ENCODE measurements around the gene OR4N2.
"Not testable (repeated sequence)": the region's sequence is repeated elsewhere in the genome, so short reads cannot be mapped to it uniquely, and the experiment has no call there.

Gene OR4N2

DNA sequence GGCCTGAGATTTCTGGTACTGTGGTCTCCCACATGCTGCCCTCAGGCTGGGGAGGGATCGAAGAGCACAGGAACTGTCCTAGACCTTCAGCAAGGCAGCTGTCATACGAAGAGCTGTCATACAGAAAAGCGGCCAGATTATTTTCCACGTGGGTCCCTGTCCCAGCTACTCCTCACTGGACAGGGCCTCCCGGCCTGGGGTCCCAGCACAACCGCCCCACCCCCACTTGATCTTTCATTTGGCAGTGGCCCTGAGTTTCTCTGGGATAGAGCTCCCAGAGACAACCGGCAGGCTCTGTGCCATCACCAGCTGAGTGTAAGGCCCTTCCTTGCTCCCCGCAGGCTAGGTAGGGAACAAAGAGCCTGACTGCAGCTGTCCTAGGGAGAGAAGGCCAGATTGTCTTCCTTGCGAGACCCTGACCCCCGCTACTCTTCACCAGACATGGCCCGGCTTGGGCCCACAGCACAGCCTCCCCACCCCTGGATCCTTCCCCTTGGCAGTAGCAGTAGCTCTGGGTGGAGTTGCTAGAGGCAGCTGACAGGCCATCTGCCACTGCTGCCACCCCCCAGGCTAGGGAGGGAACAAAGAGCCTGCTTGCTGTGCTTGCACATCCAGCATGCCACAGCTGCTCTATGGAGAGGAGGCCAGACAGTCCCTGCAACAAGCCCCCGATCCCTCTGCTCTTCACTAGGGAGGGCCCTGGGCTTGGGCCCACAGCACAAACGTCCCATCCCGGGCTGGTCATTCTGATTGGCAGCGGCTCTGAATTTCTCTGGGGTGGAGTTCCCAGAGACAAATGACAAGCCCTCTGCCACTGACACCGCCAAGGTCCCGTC lies 3.1 kb upstream of the OR4N2 start:
- no peak overlapping the region for H3K27ac ChIP-seq (ENCODE audit: low read length)
- no peaks in the 10 kb centered on the region for H3K4me1 ChIP-seq (ENCODE audit: control insufficient read depth, low read depth, low read length)
- H3K9me3 ChIP-seq (ENCODE audit: control insufficient read depth, low read depth, low read length): peaks cover 48% of the 10 kb centered on the region
- no peak overlapping the region for H3K9ac ChIP-seq (ENCODE audit: low read length)
- no peaks in the 10 kb centered on the region for H3K36me3 ChIP-seq (ENCODE audit: control insufficient read depth, low read depth, low read length)
- H3K27me3 ChIP-seq (ENCODE audit: control insufficient read depth, insufficient read depth, low read length): no peaks in the 10 kb centered on the region
- no peak overlapping the region for H3K4me3 ChIP-seq (ENCODE audit: low read length)

DNA sequence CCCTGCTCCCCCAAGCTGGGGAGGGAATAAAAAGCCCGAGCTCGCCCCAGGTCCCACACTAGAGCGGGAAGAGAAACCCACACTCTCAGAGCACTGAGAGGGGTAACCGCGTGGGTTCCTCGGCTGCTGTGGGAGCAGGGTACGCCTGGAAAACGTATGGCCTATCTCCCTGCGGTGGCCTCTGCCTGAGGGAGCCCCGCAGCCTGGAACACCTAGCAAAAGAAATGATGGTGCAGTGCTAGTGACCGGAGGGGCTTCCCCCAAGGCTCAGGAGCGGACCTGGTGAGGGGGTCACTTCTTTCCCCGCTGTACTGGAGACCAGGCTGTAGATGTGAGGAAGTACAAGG lies 2.5 kb upstream of the OR4N2 start:
- H3K36me3 ChIP-seq (ENCODE audit: control insufficient read depth, low read depth, low read length): no peaks in the 10 kb centered on the region
- H3K9me3 ChIP-seq (ENCODE audit: control insufficient read depth, low read depth, low read length): peaks cover 49% of the 10 kb centered on the region

DNA sequence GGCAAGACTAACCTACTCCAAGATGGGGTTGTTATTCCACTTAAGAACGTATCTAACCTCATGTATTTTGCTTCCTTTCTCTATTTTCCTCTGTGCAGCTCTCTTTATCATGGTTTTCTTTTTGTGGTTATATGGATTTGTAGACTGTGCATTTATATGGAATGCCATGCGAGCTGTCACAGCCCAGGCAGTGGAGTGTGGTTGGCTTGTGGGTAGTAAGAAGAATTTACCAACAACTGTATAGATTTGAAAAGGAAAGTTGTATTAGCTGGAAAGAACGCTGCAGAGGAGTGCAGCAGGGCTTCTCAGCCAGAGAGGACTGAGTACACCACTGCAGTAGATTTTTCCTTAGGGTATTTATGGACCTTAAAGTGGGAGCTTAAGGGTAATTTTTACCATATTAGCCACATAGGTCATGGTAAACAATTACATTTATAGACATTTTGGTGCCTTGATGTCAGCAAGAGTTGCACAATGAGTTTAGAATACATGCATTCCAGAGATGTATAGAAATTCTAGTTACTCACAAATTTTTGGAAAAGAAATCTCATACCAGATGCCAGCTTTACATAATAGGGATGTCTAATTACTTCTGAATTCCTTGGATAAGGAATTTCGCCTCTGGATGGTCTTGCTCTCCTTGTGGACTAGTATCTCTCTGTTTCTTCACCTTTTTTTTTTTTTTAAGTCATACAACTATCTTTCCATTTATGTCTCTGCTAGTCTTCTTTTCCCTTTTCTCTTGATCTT lies 9.8 kb downstream of the OR4N2 start:
- not testable (repeated sequence) for H3K4me3 ChIP-seq (ENCODE audit: low read length); H3K27ac ChIP-seq (ENCODE audit: low read length); H3K27me3 ChIP-seq (ENCODE audit: control insufficient read depth, insufficient read depth, low read length); H3K9ac ChIP-seq (ENCODE audit: low read length); H3K4me1 ChIP-seq (ENCODE audit: control insufficient read depth, low read depth, low read length); H3K36me3 ChIP-seq (ENCODE audit: control insufficient read depth, low read depth, low read length)
- H3K9me3 ChIP-seq (ENCODE audit: control insufficient read depth, low read depth, low read length): peaks cover 31% of the 10 kb centered on the region

More for the DNA sequence above, 2.5 kb upstream of the OR4N2 start:
- Histone ChIP-seq H3K4me1 (ENCODE audit: control insufficient read depth, low read depth, low read length) (no peaks in the 10 kb centered on the region), H3K4me3 (ENCODE audit: low read length) (no peak overlapping the region), H3K27ac (ENCODE audit: low read length) (no peak overlapping the region), H3K27me3 (ENCODE audit: control insufficient read depth, insufficient read depth, low read length) (no peaks in the 10 kb centered on the region), H3K9ac (ENCODE audit: low read length) (no peak overlapping the region)

- H3K9me3 ChIP-seq (ENCODE audit: control insufficient read depth, low read depth, low read length): peaks cover 39% of the 10 kb centered on the region
- not testable (repeated sequence) for H3K9ac ChIP-seq (ENCODE audit: low read length); H3K4me1 ChIP-seq (ENCODE audit: control insufficient read depth, low read depth, low read length); H3K27me3 ChIP-seq (ENCODE audit: control insufficient read depth, insufficient read depth, low read length); H3K27ac ChIP-seq (ENCODE audit: low read length); H3K36me3 ChIP-seq (ENCODE audit: control insufficient read depth, low read depth, low read length); H3K4me3 ChIP-seq (ENCODE audit: low read length)
These were observed 16.3 kb downstream of the OR4N2 start for GRCh38 chr14:19819879-19820278.

DNA sequence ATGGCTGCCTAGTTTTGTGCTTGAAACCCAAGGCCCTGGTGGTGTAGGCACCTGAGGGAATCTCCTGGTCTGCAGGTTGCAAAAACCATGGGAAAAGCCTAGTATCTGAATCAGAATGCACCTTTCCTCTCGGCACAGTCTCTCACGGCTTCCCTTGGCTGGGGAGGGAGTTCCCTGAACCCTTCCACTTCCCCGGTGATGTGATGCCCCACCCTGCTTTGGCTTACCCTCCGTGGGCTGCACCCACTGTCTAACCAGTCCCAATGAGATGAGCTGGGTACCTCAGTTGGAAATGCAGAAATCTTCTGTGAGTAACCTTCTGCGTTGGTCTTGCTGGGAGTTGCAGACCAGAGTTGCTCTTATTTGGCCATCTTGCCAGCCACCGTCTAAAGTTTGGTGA lies 17.4 kb downstream of the OR4N2 start:
- H3K9me3 ChIP-seq (ENCODE audit: control insufficient read depth, low read depth, low read length): peaks cover 42% of the 10 kb centered on the region
- not testable (repeated sequence) for H3K9ac ChIP-seq (ENCODE audit: low read length); H3K27me3 ChIP-seq (ENCODE audit: control insufficient read depth, insufficient read depth, low read length); H3K4me1 ChIP-seq (ENCODE audit: control insufficient read depth, low read depth, low read length); H3K27ac ChIP-seq (ENCODE audit: low read length); H3K36me3 ChIP-seq (ENCODE audit: control insufficient read depth, low read depth, low read length); H3K4me3 ChIP-seq (ENCODE audit: low read length)

DNA sequence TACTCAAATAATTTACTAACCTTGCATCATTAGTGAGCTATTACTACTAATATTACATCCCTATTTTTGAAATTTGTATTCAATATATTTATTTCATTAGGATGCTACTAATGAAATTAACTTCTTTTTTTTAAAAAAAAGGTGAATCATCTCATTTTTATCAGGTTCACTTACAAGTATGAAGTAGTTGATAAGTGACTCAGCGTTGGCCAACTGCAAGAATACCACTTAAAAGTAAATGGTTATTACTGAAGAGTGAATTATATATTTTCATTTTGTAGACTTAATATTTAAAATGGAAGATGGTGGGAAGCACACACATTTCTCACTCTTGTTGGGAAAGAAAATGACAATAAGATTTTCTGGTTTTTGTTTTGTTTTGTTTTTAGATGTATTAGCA lies 19.6 kb downstream of the OR4N2 start:
- H3K9ac ChIP-seq (ENCODE audit: low read length): no peak overlapping the region
- H3K27me3 ChIP-seq (ENCODE audit: control insufficient read depth, insufficient read depth, low read length): no peaks in the 10 kb centered on the region
- H3K4me3 ChIP-seq (ENCODE audit: low read length): no peak overlapping the region
- no peak overlapping the region for H3K27ac ChIP-seq (ENCODE audit: low read length)
- peaks cover 56% of the 10 kb centered on the region for H3K9me3 ChIP-seq (ENCODE audit: control insufficient read depth, low read depth, low read length)
- no peaks in the 10 kb centered on the region for H3K36me3 ChIP-seq (ENCODE audit: control insufficient read depth, low read depth, low read length)
- no peaks in the 10 kb centered on the region for H3K4me1 ChIP-seq (ENCODE audit: control insufficient read depth, low read depth, low read length)

DNA sequence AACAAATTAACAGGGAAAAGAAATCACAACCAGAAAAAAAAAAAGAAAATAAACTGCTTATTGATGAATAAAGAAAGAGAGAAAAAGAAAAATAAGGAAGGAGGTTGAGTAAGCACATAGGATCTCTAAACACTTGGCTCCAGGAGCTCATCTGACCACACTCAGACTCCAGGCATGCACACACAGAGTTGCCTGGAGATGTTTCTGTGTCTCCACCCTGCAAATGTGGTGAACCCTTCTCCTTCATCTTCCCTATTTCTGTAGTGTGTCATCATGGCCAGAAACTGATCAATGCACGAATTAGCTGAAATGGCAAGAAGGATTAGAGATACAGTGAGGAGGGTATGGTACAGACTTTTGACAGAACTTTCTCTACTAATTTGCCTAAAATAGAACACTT lies 20.2 kb downstream of the OR4N2 start:
- no peaks in the 10 kb centered on the region for H3K36me3 ChIP-seq (ENCODE audit: control insufficient read depth, low read depth, low read length)
- peaks cover 61% of the 10 kb centered on the region for H3K9me3 ChIP-seq (ENCODE audit: control insufficient read depth, low read depth, low read length)

DNA sequence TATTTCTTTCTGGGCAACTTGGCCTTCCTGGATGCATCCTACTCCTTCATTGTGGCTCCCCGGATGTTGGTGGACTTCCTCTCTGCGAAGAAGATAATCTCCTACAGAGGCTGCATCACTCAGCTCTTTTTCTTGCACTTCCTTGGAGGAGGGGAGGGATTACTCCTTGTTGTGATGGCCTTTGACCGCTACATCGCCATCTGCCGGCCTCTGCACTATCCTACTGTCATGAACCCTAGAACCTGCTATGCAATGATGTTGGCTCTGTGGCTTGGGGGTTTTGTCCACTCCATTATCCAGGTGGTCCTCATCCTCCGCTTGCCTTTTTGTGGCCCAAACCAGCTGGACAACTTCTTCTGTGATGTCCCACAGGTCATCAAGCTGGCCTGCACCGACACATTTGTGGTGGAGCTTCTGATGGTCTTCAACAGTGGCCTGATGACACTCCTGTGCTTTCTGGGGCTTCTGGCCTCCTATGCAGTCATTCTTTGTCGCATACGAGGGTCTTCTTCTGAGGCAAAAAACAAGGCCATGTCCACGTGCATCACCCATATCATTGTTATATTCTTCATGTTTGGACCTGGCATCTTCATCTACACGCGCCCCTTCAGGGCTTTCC lies 24.2 kb downstream of the OR4N2 start:
- not testable (repeated sequence) for H3K9ac ChIP-seq (ENCODE audit: low read length); H3K4me1 ChIP-seq (ENCODE audit: control insufficient read depth, low read depth, low read length)
- peaks cover 61% of the 10 kb centered on the region for H3K9me3 ChIP-seq (ENCODE audit: control insufficient read depth, low read depth, low read length)

More for the DNA sequence above, 20.2 kb downstream of the OR4N2 start:
- Histone ChIP-seq H3K9ac (ENCODE audit: low read length) (no peak overlapping the region), H3K4me3 (ENCODE audit: low read length) (no peak overlapping the region), H3K27ac (ENCODE audit: low read length) (no peak overlapping the region), H3K27me3 (ENCODE audit: control insufficient read depth, insufficient read depth, low read length) (no peaks in the 10 kb centered on the region), H3K4me1 (ENCODE audit: control insufficient read depth, low read depth, low read length) (no peaks in the 10 kb centered on the region)

GRCh38 chr14:19828314-19828713 lies 24.7 kb downstream of the OR4N2 start:
- no peaks in the 10 kb centered on the region for H3K36me3 ChIP-seq (ENCODE audit: control insufficient read depth, low read depth, low read length)
- no peak overlapping the region for H3K9ac ChIP-seq (ENCODE audit: low read length)
- peaks cover 61% of the 10 kb centered on the region for H3K9me3 ChIP-seq (ENCODE audit: control insufficient read depth, low read depth, low read length)
- H3K4me1 ChIP-seq (ENCODE audit: control insufficient read depth, low read depth, low read length): no peaks in the 10 kb centered on the region
- no peak overlapping the region for H3K4me3 ChIP-seq (ENCODE audit: low read length)
- H3K27me3 ChIP-seq (ENCODE audit: control insufficient read depth, insufficient read depth, low read length): no peaks in the 10 kb centered on the region
- no peak overlapping the region for H3K27ac ChIP-seq (ENCODE audit: low read length)

More for the DNA sequence above, 24.2 kb downstream of the OR4N2 start:
- not testable (repeated sequence) for H3K4me3 ChIP-seq (ENCODE audit: low read length); H3K27ac ChIP-seq (ENCODE audit: low read length); H3K27me3 ChIP-seq (ENCODE audit: control insufficient read depth, insufficient read depth, low read length); H3K36me3 ChIP-seq (ENCODE audit: control insufficient read depth, low read depth, low read length)

DNA sequence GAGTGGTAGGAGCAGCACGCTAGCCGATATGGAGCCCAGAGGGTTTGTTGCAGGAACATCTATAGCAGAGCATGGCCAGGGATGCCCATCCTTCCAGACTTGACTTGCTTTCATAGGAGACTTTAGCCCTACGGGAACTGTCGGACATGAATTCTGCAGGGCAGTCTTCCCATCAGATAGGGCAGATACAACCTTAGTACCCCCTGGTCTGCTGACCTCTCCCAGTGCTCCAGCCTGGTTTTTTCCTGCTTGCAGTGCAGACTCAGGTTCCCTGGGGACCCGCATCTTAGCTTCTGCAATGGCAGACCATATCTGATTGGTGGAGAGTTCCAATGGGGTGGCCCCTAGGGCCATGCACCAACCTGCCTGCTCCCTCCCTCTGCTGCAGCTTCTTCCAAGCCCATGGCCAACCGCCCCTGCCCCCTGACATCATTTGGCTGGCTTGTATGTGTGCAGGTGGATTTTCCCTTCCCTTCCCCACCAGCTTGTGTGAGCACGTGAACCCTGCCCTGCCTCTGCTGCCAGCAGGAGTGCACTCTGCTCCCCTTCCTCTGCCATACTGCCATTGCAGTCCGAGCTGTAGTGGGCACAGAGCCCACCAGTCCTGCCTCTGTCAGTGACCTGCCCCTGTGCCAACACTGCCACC lies 30.8 kb downstream of the OR4N2 start:
- not testable (repeated sequence) for H3K9ac ChIP-seq (ENCODE audit: low read length); H3K27ac ChIP-seq (ENCODE audit: low read length); H3K4me3 ChIP-seq (ENCODE audit: low read length); H3K36me3 ChIP-seq (ENCODE audit: control insufficient read depth, low read depth, low read length); H3K27me3 ChIP-seq (ENCODE audit: control insufficient read depth, insufficient read depth, low read length); H3K4me1 ChIP-seq (ENCODE audit: control insufficient read depth, low read depth, low read length)
- peaks cover 63% of the 10 kb centered on the region for H3K9me3 ChIP-seq (ENCODE audit: control insufficient read depth, low read depth, low read length)

- H3K4me3 ChIP-seq (ENCODE audit: low read length): no peak overlapping the region
- H3K4me1 ChIP-seq (ENCODE audit: control insufficient read depth, low read depth, low read length): no peaks in the 10 kb centered on the region
- no peak overlapping the region for H3K27ac ChIP-seq (ENCODE audit: low read length)
- no peaks in the 10 kb centered on the region for H3K36me3 ChIP-seq (ENCODE audit: control insufficient read depth, low read depth, low read length)
- H3K9ac ChIP-seq (ENCODE audit: low read length): no peak overlapping the region
- H3K27me3 ChIP-seq (ENCODE audit: control insufficient read depth, insufficient read depth, low read length): no peaks in the 10 kb centered on the region
- H3K9me3 ChIP-seq (ENCODE audit: control insufficient read depth, low read depth, low read length): peaks cover 61% of the 10 kb centered on the region
These were observed 34.9 kb downstream of the OR4N2 start for GRCh38 chr14:19838433-19838832.
